B cell (primary cell): ENCODE data around the gene THY1.

Source experiments
- CTCF ChIP-seq: fragments of 200-600 bp; IDR thresholded peaks from one replicate; pipeline ENCODE4 v1.8.0; 2022; ENCODE audit warnings: antibody characterized with exemption, mild to moderate bottlenecking
- EZH2 ChIP-seq: IDR thresholded peaks from 2 replicates; pipeline ENCODE4 v1.6.1; 2012; ENCODE audit warnings: borderline replicate concordance, low read depth, mild to moderate bottlenecking, moderate library complexity, low read length; ENCODE audit not compliant: insufficient read depth, poor library complexity, severe bottlenecking

DNA sequence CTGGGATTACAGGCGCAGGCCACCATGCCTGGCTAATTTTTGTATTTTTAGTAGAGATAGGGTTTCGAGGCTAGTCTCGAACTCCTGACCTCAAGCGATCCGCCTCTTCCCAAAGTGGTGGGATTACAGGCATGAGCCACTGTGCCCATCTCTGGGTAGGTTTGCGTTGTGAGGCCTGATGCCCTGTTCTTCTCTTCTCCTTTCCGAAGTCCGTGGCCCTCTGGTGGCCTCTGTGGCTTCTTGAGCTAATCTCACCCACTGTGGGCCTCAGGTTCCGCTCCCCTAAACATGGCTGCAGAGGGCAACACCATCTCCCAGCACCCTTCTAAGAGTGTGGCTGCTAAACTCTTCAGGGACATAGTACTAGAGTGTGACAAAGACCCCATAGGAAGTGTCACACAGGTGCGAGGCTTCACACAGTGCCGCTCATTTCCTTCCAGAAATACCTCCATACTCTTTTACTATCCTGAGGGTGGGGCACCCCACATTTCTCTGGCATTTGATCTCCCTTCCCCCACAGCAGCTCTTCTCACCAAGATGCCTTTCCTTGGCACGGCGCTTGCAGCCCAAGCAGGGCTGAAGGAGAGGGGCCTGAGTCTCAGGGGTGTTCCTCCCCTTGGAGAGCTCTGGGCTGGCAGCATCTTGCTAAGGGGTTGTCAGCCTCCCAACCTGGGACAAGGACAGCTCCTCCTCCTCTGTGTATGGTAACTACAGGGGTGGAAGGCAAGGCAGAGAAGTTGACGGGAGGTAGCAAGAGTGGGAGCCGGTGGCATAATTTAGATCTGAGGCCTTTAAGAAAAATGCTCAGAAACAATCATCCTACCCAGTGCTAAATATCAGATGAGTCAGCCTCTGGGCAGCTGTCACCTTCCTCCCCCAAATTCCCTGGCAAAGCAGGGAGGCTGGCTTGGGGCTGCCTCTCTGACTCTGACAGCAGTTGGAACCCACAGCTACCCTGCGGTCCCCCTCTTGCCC lies 6.1 kb downstream of the THY1 start:
- TF ChIP-seq CTCF (no peak), EZH2 (no peak)
